ENCODE data around the gene NPEPL1. TPM values are rescaled to one million over a fixed set of nuclear protein-coding genes. Genes with fewer than 3 reads are reported as not detected.

The NPEPL1 gene
- total and polyA plus RNA-seq, 10 of the 15 experiments (the other 5 are each of a cell fraction or from before 2014, with no cell fraction given): 0.08 to 21.3 (median 10.2) TPM

GRCh38 chr20:58650776-58651558 lies 41.6 kb upstream of the NPEPL1 start, which contains the start of gene STX16 (continued):
- peak; percentile 96 for TF ChIP-seq CBX5 (IDR thresholded peaks at IDR 0.05; ENCODE audit: low read depth)
- peak; percentile 33; the same call in 1 of the 2 replicates for TF ChIP-seq REST (IDR thresholded peaks at IDR 0.05; ENCODE audit: low read depth, low read length)
- peak; percentile 85 for TF ChIP-seq NR2C1 (IDR thresholded peaks at IDR 0.05)
- peak; percentile 74 for TF ChIP-seq SREBF1 (IDR thresholded peaks at IDR 0.05; ENCODE audit: low read length)
- TF ChIP-seq SUPT20H (IDR thresholded peaks at IDR 0.05; ENCODE audit: borderline replicate concordance, control insufficient read depth, low read depth, low read length): no peak
- peak; percentile 95 for TF ChIP-seq NBN (IDR thresholded peaks at IDR 0.05)
- peak; percentile 97 for TF ChIP-seq HCFC1 (IDR thresholded peaks at IDR 0.05; ENCODE audit: low read length)
- peak; percentile 87 for TF ChIP-seq NR2F1 (conservative IDR thresholded peaks at IDR 0.05)
- peak; percentile 50 for TF ChIP-seq MYC (IDR thresholded peaks at IDR 0.05; ENCODE audit: insufficient read depth, insufficient read length, insufficient replicate concordance, low read length, severe bottlenecking)
- peak; percentile 99 for TF ChIP-seq ZBTB40 (IDR thresholded peaks at IDR 0.05; ENCODE audit: borderline replicate concordance)
- TF ChIP-seq NR2C2 (IDR thresholded peaks at IDR 0.05; ENCODE audit: borderline replicate concordance, control insufficient read depth, insufficient read length, low read depth): no peak
- 0 out of 2 replicates have a peak, but pooled peaks have one; percentile 72 for TF ChIP-seq CHD1 (IDR thresholded peaks at IDR 0.05; ENCODE audit: low read depth, low read length)
- peak; percentile 96 for TF ChIP-seq SIN3A (IDR thresholded peaks at IDR 0.05; ENCODE audit: low read depth, low read length)
- TF ChIP-seq SUZ12 (IDR thresholded peaks at IDR 0.05; ENCODE audit: unreplicated experiment): no peak
- TF ChIP-seq MLLT1 (IDR thresholded peaks at IDR 0.05): peak; percentile 69
- TF ChIP-seq ZNF384 (IDR thresholded peaks at IDR 0.05; ENCODE audit: borderline replicate concordance, low read depth, low read length): peak; percentile 66; the same call in 1 of the 2 replicates
- TF ChIP-seq CHD4 (IDR thresholded peaks at IDR 0.05): peak; percentile 97; the same call in 1 of the 2 replicates
- peak; percentile 90 for TF ChIP-seq HSF1 (IDR thresholded peaks at IDR 0.05; ENCODE audit: low read depth, low read length)
- peak; percentile 84 for TF ChIP-seq SIX5 (IDR thresholded peaks at IDR 0.05; ENCODE audit: low read depth, low read length, severe bottlenecking)

All from GM12878 (cell line).